Stomach (tissue), 4 donors: ENCODE results near the gene WIPI1.

Source experiments
- EP300 ChIP-seq: sonication (generic); formaldehyde crosslinking; IDR thresholded peaks from one replicate; pipeline ENCODE4 v1.6.1; 2017; ENCODE audit warnings: antibody characterized with exemption
- POLR2A ChIP-seq, 4 donors: fragments of 450-650 bp; IDR thresholded peaks; one replicate each; pipeline ENCODE4 v1.6.1; 2016; ENCODE audit warnings: antibody characterized with exemption in 4 of 4, control low read depth in 2 of 4, mild to moderate bottlenecking in 1 of 4, moderate library complexity in 1 of 4
- POLR2AphosphoS5 ChIP-seq, 3 donors: sonication (generic); formaldehyde crosslinking; IDR thresholded peaks; one replicate each; pipeline ENCODE4 v1.6.1; 2016; ENCODE audit warnings: antibody characterized with exemption in 3 of 3
- TF ChIP-seq, protein P1 (sequence below), 7 experiments: fragments of 450-650 bp in 4 of 7; fragments of 200-600 bp in 3 of 7; sonication (generic) in 3 of 7; IDR thresholded peaks; one replicate each; pipeline ENCODE4 v1.5.1; 2016 to 2019; ENCODE audit warnings: antibody characterized with exemption in 7 of 7, control low read depth in 2 of 7, mild to moderate bottlenecking in 1 of 7

GRCh38 chr17:68423251-68423650, 34.0 kb downstream of the WIPI1 start:
- TF ChIP-seq POLR2AphosphoS5 (IDR thresholded peaks at IDR 0.05) (no peak), POLR2A (IDR thresholded peaks at IDR 0.05) (no peak), EP300 (no peak)
- TF ChIP-seq, protein P1, sequence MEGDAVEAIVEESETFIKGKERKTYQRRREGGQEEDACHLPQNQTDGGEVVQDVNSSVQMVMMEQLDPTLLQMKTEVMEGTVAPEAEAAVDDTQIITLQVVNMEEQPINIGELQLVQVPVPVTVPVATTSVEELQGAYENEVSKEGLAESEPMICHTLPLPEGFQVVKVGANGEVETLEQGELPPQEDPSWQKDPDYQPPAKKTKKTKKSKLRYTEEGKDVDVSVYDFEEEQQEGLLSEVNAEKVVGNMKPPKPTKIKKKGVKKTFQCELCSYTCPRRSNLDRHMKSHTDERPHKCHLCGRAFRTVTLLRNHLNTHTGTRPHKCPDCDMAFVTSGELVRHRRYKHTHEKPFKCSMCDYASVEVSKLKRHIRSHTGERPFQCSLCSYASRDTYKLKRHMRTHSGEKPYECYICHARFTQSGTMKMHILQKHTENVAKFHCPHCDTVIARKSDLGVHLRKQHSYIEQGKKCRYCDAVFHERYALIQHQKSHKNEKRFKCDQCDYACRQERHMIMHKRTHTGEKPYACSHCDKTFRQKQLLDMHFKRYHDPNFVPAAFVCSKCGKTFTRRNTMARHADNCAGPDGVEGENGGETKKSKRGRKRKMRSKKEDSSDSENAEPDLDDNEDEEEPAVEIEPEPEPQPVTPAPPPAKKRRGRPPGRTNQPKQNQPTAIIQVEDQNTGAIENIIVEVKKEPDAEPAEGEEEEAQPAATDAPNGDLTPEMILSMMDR (IDR thresholded peaks at IDR 0.05), result no peak
